Mesothelial cell of epicardium (in vitro differentiated cells): ENCODE measurements around the gene DPP8. TPM values are rescaled to one million over a fixed set of nuclear protein-coding genes. Genes with fewer than 3 reads are reported as not detected.

Experiments used
- DNase-seq, 2 experiments: peaks; one replicate each; pipeline ENCODE4 v3.0.0; 2021; ENCODE audit warnings: low spot score in 2 of 2; ENCODE audit not compliant: unreplicated experiment in 2 of 2
- H3K27ac Mint-ChIP-seq: 2 replicates; pipeline ENCODE4 v1.8.0; 2021; ENCODE audit warnings: mixed read lengths
- H3K27me3 Mint-ChIP-seq: 2 replicates; pipeline ENCODE4 v1.8.0; 2021; ENCODE audit warnings: low read depth, mixed read lengths
- H3K36me3 Mint-ChIP-seq: 2 replicates; pipeline ENCODE4 v1.8.0; 2021; ENCODE audit warnings: mixed read lengths
- H3K4me1 Mint-ChIP-seq: 2 replicates; pipeline ENCODE4 v1.8.0; 2021; ENCODE audit warnings: mixed read lengths
- H3K4me3 Mint-ChIP-seq: 2 replicates; pipeline ENCODE4 v1.8.0; 2021; ENCODE audit warnings: mild to moderate bottlenecking, moderate library complexity, mixed read lengths
- H3K9me3 Mint-ChIP-seq: 2 replicates; pipeline ENCODE4 v1.8.0; 2021; ENCODE audit warnings: mixed read lengths
- total RNA-seq: library from RNA; stranded (reverse); gene quantifications from 3 replicates; pipeline ENCODE4 v1.2.1, GENCODE V29; 2021
- TF ChIP-seq, protein P1 (sequence below): fragments of 200-600 bp; sonication (generic); IDR thresholded peaks from one replicate; pipeline ENCODE4 v1.5.0; 2021; ENCODE audit warnings: antibody characterized with exemption; ENCODE audit not compliant: unreplicated experiment

Gene DPP8
- total RNA-seq, 1 donor from 2014 or later, result 31.5 TPM

DNA sequence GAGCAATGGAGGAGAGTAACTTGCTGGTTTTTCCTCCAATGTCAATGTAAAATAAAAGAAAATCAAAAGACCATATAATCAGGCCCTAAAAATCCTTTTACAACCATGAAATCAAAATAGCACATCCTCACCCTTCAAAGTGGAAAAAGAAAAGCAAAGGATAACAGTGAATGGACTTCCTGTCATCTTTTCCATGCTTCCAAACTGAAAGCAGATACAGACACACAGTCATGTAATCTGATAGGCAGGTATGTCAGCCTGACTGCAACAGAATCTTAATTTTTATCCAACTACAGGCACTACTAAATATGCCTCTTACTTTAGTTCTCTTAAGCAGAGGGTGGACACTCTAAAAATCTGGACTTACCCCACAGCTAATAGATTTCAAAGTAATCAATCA is 66.9 kb downstream of the DPP8 start:
- Mint-ChIP-seq H3K36me3 (peaks cover 22% of the 10 kb centered on the region), H3K9me3 (no peaks in the 10 kb centered on the region), H3K4me1 (no peaks in the 10 kb centered on the region), H3K27me3 (no peaks in the 10 kb centered on the region), H3K4me3 (no peak overlapping the region), H3K27ac (no peak overlapping the region)
- TF ChIP-seq, protein P1, sequence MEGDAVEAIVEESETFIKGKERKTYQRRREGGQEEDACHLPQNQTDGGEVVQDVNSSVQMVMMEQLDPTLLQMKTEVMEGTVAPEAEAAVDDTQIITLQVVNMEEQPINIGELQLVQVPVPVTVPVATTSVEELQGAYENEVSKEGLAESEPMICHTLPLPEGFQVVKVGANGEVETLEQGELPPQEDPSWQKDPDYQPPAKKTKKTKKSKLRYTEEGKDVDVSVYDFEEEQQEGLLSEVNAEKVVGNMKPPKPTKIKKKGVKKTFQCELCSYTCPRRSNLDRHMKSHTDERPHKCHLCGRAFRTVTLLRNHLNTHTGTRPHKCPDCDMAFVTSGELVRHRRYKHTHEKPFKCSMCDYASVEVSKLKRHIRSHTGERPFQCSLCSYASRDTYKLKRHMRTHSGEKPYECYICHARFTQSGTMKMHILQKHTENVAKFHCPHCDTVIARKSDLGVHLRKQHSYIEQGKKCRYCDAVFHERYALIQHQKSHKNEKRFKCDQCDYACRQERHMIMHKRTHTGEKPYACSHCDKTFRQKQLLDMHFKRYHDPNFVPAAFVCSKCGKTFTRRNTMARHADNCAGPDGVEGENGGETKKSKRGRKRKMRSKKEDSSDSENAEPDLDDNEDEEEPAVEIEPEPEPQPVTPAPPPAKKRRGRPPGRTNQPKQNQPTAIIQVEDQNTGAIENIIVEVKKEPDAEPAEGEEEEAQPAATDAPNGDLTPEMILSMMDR, result no peak
- DNase-seq, result no peak

DNA sequence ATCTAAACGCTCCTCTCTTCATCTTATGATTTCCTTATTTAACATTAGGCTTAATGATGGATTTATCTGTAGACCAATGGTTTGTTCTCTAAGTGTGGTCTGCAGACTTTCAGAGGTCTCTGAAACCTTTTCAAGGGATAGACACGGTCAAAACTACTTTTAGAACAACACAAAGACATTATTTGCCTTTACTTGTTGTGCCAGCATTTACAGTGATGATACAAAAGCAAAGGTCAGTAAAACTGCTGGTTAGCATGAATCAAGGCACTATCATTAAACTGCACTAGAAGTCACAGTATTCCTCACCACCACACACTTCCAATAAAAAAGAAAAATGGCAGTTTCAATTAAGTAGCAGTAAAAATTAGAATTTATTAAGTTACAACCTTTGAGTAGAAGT is 70.3 kb downstream of the DPP8 start:
- peaks cover 23% of the 10 kb centered on the region for H3K36me3 Mint-ChIP-seq
- H3K4me1 Mint-ChIP-seq, result no peaks in the 10 kb centered on the region
- H3K4me3 Mint-ChIP-seq, result no peak overlapping the region
- no peaks in the 10 kb centered on the region for H3K9me3 Mint-ChIP-seq
- TF ChIP-seq, protein P1, result no peak
- no peaks in the 10 kb centered on the region for H3K27me3 Mint-ChIP-seq
- no peak for DNase-seq
- H3K27ac Mint-ChIP-seq, result no peak overlapping the region

GRCh38 chr15:65434201-65434600 is 83.3 kb downstream of the DPP8 start:
- no peak for DNase-seq
- Mint-ChIP-seq H3K4me1 (no peaks in the 10 kb centered on the region), H3K9me3 (no peaks in the 10 kb centered on the region), H3K27ac (no peak overlapping the region), H3K36me3 (no peaks in the 10 kb centered on the region), H3K27me3 (no peaks in the 10 kb centered on the region), H3K4me3 (no peak overlapping the region)
- TF ChIP-seq, protein P1, result no peak

GRCh38 chr15:65431731-65432130 is 85.8 kb downstream of the DPP8 start:
- no peak overlapping the region for H3K4me3 Mint-ChIP-seq
- H3K4me1 Mint-ChIP-seq, result no peaks in the 10 kb centered on the region
- no peak overlapping the region for H3K27ac Mint-ChIP-seq
- DNase-seq, result no peak
- no peaks in the 10 kb centered on the region for H3K36me3 Mint-ChIP-seq
- TF ChIP-seq, protein P1, result no peak
- no peaks in the 10 kb centered on the region for H3K9me3 Mint-ChIP-seq
- H3K27me3 Mint-ChIP-seq, result no peaks in the 10 kb centered on the region

GRCh38 chr15:65426216-65426853 is 91.2 kb downstream of the DPP8 start:
- Mint-ChIP-seq H3K27me3 (peaks cover 10% of the 10 kb centered on the region), H3K27ac (no peak overlapping the region), H3K9me3 (no peaks in the 10 kb centered on the region), H3K4me3 (no peak overlapping the region), H3K4me1 (peaks cover 9% of the 10 kb centered on the region), H3K36me3 (no peaks in the 10 kb centered on the region)
- TF ChIP-seq, protein P1, result no peak
- DNase-seq, result no peak

- peaks cover 19% of the 10 kb centered on the region for H3K4me1 Mint-ChIP-seq
- TF ChIP-seq, protein P1, result no peak
- peak overlapping the region; percentile 13 for H3K4me3 Mint-ChIP-seq
- peaks cover 10% of the 10 kb centered on the region for H3K27me3 Mint-ChIP-seq
- DNase-seq, result no peak
- H3K36me3 Mint-ChIP-seq, result no peaks in the 10 kb centered on the region
- no peaks in the 10 kb centered on the region for H3K9me3 Mint-ChIP-seq
- no peak overlapping the region for H3K27ac Mint-ChIP-seq
These were observed 92.8 kb downstream of the DPP8 start for GRCh38 chr15:65424683-65425082.
